ENCODE results near the gene RHO.

Gene RHO

DNA sequence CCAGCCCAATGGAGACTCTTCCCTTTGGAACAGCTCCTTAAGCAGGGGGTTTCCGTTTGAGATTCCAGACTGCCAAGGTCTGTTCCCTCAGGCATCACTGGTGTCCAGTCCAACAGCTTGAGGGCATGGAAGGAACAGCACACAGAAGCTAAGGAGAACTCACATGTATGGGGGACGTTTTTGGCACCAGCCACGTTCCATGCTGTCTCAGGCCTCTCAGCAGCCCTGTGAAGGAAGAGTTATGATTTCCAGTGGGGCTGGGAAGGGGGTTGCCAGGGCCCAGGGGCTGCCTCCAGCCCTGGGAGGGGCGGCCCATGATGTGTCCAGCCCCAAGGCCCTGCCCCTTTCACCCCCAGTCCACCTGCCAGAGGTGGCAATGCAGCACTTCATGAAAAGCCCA lies 7.5 kb upstream of the RHO start:
- no peak for DNase-seq (ENCODE audit: low read depth)

DNA sequence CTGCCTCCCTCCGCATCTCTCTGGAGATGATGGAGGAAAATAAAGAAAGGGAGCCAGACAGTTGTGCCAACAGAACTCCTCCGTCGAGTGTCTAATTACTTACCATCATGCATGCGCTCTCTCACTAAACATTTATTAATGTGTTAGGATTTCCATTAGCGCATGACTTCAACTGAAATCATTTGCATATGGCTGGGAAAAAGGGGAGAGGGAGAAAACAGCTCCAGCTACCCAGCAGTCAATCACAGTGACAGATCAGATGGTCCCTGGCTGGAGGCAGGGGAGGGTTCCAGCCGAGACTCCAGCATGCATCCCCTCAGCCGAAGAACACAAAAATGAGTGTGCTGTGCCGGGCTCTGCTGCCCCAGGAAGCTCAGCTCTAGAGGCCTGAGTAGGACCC lies 6.8 kb upstream of the RHO start:
- no peak for DNase-seq (ENCODE audit: low read depth)

DNA sequence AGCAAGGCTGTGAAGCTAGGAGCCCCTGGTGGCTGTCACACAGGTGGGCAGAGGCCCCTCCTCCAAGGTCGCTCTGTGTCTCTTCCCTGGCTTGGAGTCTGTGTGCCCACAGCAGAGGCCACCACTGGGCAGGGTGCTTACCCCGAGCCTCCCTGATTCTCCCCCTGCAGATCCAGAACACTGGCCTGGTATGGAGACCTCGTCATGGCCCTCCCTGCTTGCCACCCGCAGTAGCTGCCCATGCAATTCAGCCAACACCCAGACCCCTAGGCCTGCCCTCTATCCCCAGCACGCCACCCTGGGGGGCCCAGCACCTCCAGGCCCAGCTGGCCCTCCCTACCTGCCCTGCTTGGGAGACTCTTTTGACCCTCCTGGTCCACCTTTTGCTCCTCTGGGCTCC lies 5.5 kb upstream of the RHO start:
- DNase-seq (ENCODE audit: low read depth) = no peak

DNA sequence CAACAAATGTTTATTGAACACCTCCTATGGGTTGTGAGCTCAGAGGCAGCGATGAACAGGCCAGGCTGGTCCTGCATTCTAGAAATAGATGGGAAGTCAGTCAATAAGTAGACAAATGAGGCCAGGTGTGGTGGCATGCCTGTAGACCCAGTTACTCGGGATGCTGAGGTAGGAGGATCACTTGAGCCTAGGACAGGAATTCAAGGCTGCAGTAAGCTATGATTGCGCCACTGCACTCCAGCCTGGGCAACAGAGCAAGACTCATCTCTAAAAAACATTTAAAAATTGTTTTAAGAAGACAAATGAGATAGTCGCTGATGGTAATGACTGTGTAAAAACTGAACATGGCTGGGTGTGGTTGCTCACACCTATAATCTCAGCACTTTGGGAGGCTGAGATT lies 4.4 kb upstream of the RHO start:
- DNase-seq (ENCODE audit: low read depth) = no peak

DNA sequence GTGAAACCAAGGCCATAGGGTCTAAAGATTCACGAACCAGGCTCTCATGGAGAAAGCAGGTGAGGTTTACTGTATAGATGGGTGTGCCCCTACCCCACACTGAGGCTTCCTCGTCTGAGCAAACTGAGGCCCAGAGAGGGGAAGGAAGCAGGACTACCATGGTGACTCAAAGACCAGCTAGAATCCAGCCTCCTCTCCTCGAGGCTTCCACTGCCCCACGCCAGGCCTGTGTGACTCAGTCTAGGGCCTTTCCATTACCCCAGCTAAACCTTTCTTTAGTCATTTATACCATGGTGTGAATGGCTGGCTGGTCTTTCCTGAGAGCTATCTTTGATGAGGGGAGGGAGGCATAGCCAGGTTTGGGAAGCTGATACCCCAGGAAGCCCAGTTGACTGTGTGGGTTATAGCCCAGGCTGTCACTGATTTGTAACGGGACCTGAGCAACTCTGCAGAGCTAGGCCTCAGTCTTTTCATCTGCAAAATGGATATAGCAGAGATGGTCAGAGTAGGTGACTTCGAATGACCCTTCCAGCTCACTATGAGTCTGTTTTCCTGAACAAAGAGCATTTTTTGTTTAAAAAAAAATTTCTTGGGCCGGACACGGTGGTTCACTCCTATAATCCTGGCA lies 3.0 kb upstream of the RHO start:
- DNase-seq (ENCODE audit: low read depth) = no peak

DNA sequence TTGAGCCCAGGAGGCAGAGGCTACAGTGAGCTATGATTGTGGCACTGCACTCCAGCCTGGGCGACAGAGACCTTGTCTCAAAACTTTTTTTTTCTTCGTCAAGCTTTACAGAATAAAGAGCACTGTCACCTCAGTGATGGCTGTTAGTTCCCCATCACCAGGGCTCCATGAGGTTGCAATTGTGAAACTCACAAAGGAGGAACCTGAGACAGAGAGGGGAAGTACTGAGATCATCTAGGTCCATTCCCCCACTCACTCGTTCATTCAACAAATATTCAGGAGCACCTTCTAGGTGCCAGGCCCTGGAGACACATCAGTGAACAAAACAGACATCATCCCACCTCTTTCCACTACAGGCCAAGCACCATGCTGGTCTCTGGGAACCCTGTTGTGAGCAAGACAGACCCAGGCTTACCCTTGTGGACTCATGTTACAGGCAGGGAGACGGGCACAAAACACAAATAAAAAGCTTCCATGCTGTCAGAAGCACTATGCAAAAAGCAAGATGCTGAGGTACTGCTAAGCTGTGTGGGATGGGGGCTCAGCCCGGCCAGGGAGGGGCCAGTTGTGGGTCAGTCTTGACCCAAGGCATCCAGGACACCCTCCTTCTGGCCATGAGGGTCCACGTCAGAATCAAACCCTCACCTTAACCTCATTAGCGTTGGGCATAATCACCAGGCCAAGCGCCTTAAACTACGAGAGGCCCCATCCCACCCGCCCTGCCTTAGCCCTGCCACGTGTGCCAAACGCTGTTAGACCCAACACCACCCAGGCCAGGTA lies 2.1 kb upstream of the RHO start:
- DNase-seq (ENCODE audit: low read depth) = no peak

DNA sequence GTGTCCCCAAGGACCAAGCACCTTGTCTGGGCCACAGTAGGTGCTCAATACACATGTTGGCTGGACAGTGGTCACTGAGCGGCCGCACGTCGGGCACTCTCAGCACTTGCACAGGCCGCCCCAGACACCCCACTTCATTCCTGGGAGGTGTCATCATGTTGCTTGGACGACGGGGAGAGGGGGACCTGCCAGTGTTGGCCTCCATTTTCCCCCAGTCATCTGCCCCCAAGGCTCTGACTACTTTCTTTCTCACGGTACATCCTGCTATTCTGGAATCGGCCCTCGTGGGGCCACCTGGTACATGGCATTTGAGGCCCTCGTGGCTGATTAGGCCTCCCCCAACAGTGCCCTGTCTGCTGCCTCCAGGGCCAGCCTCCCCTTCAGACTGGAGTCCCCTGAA lies 1.2 kb upstream of the RHO start:
- DNase-seq (ENCODE audit: low read depth) = no peak

DNA sequence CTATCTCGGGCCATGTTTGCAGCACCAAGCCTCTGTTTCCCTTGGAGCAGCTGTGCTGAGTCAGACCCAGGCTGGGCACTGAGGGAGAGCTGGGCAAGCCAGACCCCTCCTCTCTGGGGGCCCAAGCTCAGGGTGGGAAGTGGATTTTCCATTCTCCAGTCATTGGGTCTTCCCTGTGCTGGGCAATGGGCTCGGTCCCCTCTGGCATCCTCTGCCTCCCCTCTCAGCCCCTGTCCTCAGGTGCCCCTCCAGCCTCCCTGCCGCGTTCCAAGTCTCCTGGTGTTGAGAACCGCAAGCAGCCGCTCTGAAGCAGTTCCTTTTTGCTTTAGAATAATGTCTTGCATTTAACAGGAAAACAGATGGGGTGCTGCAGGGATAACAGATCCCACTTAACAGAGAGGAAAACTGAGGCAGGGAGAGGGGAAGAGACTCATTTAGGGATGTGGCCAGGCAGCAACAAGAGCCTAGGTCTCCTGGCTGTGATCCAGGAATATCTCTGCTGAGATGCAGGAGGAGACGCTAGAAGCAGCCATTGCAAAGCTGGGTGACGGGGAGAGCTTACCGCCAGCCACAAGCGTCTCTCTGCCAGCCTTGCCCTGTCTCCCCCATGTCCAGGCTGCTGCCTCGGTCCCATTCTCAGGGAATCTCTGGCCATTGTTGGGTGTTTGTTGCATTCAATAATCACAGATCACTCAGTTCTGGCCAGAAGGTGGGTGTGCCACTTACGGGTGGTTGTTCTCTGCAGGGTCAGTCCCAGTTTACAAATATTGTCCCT lies 1.2 kb downstream of the RHO start:
- no peak for DNase-seq (ENCODE audit: low read depth)

DNA sequence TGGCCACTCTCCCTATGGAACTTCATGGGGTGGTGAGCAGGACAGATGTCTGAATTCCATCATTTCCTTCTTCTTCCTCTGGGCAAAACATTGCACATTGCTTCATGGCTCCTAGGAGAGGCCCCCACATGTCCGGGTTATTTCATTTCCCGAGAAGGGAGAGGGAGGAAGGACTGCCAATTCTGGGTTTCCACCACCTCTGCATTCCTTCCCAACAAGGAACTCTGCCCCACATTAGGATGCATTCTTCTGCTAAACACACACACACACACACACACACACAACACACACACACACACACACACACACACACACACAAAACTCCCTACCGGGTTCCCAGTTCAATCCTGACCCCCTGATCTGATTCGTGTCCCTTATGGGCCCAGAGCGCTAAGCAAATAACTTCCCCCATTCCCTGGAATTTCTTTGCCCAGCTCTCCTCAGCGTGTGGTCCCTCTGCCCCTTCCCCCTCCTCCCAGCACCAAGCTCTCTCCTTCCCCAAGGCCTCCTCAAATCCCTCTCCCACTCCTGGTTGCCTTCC lies 1.9 kb downstream of the RHO start:
- no peak for DNase-seq (ENCODE audit: low read depth)

DNA sequence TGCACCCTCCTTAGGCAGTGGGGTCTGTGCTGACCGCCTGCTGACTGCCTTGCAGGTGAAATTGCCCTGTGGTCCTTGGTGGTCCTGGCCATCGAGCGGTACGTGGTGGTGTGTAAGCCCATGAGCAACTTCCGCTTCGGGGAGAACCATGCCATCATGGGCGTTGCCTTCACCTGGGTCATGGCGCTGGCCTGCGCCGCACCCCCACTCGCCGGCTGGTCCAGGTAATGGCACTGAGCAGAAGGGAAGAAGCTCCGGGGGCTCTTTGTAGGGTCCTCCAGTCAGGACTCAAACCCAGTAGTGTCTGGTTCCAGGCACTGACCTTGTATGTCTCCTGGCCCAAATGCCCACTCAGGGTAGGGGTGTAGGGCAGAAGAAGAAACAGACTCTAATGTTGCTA lies 2.4 kb downstream of the RHO start:
- DNase-seq (ENCODE audit: low read depth) = no peak

DNA sequence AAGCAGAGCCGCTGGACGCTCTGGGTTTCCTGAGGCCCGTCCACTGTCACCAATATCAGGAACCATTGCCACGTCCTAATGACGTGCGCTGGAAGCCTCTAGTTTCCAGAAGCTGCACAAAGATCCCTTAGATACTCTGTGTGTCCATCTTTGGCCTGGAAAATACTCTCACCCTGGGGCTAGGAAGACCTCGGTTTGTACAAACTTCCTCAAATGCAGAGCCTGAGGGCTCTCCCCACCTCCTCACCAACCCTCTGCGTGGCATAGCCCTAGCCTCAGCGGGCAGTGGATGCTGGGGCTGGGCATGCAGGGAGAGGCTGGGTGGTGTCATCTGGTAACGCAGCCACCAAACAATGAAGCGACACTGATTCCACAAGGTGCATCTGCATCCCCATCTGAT lies 3.3 kb downstream of the RHO start:
- DNase-seq (ENCODE audit: low read depth) = no peak

DNA sequence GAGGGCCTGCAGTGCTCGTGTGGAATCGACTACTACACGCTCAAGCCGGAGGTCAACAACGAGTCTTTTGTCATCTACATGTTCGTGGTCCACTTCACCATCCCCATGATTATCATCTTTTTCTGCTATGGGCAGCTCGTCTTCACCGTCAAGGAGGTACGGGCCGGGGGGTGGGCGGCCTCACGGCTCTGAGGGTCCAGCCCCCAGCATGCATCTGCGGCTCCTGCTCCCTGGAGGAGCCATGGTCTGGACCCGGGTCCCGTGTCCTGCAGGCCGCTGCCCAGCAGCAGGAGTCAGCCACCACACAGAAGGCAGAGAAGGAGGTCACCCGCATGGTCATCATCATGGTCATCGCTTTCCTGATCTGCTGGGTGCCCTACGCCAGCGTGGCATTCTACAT lies 3.8 kb downstream of the RHO start:
- DNase-seq (ENCODE audit: low read depth) = no peak

DNA sequence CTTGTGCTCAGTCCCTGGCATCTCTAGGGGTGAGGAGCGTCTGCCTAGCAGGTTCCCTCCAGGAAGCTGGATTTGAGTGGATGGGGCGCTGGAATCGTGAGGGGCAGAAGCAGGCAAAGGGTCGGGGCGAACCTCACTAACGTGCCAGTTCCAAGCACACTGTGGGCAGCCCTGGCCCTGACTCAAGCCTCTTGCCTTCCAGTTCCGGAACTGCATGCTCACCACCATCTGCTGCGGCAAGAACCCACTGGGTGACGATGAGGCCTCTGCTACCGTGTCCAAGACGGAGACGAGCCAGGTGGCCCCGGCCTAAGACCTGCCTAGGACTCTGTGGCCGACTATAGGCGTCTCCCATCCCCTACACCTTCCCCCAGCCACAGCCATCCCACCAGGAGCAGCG lies 5.0 kb downstream of the RHO start:
- no peak for DNase-seq (ENCODE audit: low read depth)

DNA sequence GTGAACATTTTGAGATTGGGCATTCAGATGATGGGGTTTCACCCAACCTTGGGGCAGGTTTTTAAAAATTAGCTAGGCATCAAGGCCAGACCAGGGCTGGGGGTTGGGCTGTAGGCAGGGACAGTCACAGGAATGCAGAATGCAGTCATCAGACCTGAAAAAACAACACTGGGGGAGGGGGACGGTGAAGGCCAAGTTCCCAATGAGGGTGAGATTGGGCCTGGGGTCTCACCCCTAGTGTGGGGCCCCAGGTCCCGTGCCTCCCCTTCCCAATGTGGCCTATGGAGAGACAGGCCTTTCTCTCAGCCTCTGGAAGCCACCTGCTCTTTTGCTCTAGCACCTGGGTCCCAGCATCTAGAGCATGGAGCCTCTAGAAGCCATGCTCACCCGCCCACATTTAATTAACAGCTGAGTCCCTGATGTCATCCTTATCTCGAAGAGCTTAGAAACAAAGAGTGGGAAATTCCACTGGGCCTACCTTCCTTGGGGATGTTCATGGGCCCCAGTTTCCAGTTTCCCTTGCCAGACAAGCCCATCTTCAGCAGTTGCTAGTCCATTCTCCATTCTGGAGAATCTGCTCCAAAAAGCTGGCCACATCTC lies 6.1 kb downstream of the RHO start:
- no peak for DNase-seq (ENCODE audit: low read depth)

DNA sequence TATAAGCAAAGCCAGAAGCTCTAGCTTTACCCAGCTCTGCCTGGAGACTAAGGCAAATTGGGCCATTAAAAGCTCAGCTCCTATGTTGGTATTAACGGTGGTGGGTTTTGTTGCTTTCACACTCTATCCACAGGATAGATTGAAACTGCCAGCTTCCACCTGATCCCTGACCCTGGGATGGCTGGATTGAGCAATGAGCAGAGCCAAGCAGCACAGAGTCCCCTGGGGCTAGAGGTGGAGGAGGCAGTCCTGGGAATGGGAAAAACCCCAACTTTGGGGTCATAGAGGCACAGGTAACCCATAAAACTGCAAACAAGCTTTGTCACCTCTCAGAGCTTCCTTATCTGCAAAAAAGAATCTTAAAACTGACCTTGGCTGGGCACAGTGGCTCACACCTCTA lies 6.6 kb downstream of the RHO start:
- no peak for DNase-seq (ENCODE audit: low read depth)

DNA sequence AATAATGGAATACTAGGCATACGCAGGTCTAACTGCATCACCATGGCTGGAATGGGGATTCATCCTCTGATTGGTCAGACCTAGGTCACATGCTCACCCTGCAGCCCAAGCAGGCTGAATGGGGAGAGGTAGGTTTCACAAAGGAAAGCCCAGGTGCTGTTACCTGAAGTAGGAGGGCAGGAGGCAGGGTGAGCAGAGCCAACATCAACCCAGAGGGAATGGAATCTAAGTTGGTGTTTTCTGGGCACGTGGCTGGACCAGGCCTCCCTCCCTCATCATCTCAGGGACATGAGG lies 7.9 kb downstream of the RHO start:
- no peak for DNase-seq (ENCODE audit: low read depth)

DNA sequence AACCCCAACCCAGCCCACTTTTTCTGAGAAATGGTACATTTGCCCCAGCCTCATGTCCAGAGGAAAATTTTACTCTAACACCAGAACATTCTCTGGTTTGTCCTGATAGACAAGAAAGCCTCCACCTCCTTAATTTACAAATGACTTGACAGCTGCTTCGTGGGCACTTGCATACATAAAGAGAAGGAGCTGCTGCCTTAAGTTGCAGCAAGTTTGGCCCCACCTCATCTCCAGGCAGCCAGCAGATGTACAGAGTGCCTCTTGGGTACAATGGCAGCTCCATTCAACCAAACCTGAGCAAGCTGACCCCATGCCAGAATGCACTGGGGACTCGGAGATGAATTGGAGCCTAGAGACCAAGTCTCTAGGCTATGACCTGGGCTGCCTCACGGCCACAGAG lies 8.4 kb downstream of the RHO start:
- no peak for DNase-seq (ENCODE audit: low read depth)

DNA sequence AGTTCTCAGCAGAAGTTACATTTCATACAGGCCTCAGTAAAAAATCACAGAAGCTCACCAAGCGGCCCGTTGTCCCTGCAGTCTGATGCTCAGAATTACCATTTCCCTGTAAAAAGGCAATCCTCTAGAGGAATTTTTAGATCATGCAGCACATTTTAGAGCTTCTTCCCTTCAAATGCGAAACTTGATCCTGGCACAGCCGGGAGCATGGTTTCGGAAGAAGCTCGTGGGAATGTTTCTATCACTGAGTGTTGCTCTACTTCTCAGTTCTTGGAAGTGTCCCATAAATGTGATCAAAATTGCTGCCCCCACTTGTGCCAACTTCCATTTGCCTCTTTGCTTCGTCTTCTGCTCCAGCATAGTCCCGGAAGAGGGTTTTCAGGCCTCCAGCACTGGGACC lies 10.8 kb downstream of the RHO start:
- DNase-seq (ENCODE audit: low read depth) = no peak

DNA sequence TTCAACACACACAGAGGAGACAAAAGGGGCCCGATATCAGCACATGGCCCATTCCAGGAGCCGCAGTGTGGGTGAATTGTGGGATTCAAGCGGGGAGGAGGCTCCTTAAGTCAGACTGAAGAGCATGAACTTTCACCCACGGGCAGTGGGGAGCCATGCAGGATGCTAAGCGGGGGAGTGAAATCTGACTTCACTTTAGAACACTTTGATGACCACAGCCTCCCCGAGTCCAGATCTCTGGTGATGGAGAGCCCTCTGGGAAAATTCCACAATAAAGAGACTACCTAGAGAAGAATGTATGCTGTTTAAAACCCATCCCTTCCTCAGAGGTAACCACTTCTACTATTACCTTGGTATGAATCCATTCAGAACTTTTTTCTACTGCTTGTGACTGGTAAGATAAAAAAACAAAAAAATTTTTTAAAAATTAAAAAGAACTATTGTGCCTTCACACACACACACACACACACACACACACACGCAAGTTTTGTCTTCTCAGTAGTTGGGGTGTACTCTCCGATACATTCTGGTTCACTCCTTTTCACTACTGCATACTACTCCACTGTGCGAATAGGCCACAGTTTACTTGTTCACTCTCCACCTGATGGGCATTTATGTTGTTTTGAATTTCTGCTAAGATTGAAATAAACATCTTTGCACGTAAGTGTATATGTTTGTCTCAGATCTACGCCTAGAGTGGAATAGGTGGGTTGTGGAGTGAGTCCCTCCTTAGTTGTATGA lies 12.5 kb downstream of the RHO start:
- DNase-seq (ENCODE audit: low read depth) = no peak

DNA sequence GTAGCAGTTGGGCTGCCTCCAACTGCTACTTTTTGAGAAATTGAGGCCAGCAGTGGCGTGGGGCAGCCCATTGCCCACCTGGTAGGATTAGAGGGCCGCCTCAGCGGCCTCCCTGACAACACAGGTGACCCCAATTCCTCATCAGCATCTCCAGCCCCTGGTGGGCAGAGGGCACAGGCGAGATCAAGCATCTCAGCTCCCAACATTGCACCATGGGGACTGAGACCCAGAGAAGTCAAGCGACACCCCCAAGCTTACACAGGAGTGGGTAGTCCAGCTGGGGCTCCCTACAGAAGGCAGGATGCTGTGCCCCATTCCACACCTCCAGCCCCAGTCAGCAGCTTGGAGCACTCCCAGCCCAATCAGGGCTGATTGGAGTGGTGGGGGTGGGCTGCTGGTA lies 14.3 kb downstream of the RHO start:
- no peak for DNase-seq (ENCODE audit: low read depth)

DNA sequence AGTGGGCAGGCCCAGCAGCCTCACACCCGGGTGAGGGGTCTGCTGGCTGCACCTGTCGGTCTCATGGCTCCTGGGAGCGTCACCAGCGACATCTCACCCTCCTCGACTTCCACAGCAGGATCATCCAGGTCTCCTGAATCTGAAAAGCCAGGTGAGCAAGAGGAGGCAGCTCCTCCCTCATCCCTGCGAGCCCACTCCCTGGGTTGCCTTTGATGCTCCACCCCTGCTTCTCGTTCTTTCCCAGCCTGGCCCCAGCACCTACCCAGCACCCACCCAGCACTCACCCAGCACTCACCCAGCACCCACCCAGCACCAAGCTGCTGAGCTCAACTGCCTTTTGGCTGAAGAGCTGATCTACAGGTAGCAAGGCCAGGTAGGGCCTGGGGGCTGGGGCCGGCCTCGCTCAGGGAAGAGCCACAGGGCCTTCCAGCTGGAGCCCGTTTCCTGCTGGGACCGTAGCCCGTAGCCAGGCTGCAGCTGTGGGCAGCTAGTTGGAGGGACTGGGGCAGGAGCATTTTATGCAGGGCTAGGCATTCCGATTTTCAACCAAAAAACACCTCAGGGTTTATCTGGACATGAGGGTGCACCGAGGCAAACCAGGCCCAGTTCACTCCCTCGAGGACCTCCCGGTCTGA lies 14.8 kb downstream of the RHO start, which contains the start of gene H1-8:
Gene H1-8 (plus strand): TSS at position 20 of the 635 bp plus-strand sequence. CDS start 44 bp downstream, at position 64.
- DNase-seq (ENCODE audit: low read depth) = no peak

DNA sequence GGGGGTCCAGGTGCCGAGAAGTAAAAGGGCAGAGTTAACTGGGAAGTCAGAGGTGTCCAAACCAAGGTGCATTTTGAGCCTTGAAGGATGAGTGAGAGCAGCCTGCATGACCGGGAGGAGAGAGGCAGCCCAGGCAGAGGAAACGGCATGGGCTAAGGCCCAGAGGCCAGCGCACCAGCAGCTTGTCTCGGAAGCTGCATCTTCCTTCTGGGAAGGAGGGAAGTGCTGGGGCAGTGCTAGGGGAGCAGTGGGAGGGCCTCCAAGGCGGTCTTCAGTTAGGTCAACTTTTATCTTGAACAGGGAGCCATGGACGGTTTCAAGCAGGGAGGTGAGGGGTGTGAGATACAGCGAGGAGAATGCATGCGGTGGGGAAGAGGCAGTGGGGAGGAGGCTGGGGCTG lies 15.6 kb downstream of the RHO start:
- no peak for DNase-seq (ENCODE audit: low read depth)

Data from stimulated activated CD4-positive, alpha-beta T cell treated with anti-CD3 and anti-CD28 coated beads, Interleukin-2, amount 100 ng/mL, for 4 hours (primary cell).